ENCODE measurements around the gene GRIP1. TPM values are rescaled to one million over a fixed set of nuclear protein-coding genes. Genes with fewer than 3 reads are reported as not detected.

Gene GRIP1, protein sequence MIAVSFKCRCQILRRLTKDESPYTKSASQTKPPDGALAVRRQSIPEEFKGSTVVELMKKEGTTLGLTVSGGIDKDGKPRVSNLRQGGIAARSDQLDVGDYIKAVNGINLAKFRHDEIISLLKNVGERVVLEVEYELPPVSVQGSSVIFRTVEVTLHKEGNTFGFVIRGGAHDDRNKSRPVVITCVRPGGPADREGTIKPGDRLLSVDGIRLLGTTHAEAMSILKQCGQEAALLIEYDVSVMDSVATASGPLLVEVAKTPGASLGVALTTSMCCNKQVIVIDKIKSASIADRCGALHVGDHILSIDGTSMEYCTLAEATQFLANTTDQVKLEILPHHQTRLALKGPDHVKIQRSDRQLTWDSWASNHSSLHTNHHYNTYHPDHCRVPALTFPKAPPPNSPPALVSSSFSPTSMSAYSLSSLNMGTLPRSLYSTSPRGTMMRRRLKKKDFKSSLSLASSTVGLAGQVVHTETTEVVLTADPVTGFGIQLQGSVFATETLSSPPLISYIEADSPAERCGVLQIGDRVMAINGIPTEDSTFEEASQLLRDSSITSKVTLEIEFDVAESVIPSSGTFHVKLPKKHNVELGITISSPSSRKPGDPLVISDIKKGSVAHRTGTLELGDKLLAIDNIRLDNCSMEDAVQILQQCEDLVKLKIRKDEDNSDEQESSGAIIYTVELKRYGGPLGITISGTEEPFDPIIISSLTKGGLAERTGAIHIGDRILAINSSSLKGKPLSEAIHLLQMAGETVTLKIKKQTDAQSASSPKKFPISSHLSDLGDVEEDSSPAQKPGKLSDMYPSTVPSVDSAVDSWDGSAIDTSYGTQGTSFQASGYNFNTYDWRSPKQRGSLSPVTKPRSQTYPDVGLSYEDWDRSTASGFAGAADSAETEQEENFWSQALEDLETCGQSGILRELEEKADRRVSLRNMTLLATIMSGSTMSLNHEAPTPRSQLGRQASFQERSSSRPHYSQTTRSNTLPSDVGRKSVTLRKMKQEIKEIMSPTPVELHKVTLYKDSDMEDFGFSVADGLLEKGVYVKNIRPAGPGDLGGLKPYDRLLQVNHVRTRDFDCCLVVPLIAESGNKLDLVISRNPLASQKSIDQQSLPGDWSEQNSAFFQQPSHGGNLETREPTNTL
- total RNA-seq = 0.26 and 0.33 TPM in 2 replicates

GRCh38 chr12:66678338-66679275 lies at the start of gene GRIP1:
Gene GRIP1, minus strand, starts transcription at chr12:66679076. Its CDS starts 172 bp downstream, at chr12:66678904.

DNA sequence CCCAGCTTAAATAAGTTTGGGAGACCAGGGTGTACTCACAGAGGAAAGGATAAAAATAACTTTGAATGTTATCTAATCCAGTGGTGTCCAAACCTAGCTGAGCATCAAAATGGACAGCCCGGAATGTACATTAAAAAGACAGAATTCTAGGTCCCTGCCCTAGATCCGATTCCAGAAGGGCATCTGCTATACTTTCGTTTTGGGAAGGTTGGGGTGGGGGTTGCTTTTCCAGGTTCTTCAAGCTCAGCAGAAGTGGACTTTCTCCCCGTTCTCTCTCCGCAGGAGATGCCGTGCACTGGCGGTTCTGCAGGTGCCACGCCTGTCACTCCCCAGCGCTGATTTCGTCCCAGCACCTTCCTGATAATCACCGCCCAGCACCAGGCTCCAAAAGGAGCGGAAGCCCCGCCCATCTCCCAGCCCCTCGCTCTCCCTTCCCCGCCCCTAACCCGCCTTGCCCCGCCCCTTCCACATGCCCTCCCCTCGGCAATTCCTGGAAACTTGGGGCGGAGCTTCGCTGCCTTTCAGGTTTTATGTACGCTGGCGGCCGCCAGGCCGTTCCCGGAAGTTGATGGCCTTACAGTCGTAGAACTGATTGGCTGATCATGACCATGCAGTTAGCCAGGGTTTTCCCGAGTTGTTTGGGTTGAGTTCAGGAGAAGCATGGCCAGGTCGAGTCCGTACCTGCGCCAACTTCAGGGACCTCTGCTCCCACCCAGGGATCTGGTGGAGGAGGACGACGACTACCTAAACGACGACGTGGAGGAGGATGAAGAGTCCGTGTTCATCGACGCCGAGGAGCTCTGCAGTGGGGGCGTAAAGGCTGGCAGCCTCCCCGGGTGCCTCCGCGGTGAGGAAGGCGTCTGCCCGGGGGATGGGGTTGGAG lies 376.7 kb downstream of the GRIP1 start, which contains the start of gene HELB:
Gene HELB, plus strand, starts transcription at position 550 of the 883 bp plus-strand sequence. Its CDS starts 111 bp downstream, at position 661.

All from smooth muscle cell of the pulmonary artery (primary cell).